ENCODE data around the gene SCARB2.

SCARB2 gene

DNA sequence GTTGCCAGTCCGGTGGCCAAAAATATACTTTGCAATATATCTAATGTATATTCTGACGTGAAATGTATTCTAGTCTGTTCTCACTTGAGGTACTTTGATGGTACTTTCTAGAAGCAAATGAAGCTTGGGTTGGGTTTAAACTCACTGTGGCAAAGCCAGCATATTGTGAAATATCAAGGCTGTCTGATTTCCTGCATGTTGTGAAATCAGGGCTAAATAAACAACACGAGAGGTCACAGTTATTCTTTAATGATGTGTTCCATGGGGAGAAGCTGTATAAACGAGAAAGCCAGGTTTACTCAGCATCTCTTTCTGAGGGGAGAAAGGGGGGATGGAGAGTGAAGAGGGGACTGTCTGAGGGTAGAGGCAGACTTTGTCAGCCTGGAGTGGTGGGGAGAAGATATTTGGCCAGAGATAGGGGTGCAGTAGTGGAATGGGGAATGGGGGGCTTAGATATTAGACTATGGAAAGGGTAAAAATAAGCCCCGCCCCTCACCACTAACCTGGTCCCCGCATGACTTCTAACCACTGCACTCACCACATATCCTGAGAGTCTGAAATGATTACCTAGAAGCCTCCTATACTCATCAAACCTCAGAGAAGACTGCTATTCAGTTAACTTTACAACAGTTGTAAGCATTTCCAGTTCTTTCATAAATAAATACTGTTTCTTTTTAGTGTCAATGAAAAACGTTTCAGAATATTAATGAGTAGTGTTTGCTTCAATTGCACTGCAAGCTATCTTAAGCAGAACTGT is 5.9 kb upstream of the SCARB2 start:
- DNase-seq = no peak

DNA sequence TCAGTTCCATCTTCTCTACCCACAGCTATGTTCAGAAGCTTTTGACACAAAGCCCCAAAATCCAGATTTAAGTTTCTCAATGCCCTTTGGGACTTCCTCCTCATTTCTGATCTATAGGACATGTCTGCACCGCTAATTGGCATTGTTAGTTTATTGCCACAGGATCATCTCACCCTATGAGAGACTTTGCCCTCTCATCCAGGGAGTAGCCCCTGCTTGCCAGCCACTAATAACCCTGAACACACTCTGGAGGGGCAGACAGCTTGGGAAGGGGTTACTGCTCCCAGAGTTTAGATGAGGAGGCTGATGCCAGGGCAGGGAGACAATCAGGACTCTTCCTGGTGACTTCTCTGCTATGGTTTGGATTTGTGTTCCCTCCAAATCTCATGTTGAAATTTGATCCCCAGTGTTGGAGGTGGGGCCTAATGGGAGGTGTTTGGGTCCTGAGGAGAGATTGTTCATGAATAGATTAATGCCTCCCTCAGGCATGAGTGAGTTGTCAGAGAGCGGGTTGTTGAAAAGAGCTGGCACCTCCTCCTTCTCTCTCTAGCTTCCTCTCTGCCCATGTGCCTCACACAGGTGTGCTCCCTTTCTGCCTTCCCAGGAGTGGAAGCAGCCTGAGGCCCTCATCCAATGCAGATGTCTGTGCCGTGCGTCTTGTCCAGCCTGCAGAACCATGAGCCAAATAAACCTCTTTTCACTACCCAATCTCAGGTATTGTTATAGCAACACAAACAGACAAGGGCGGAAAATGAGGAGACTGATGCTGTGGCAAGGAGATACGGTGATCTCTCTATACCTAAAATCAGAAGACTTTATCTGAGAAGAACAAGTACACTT is 3.6 kb upstream of the SCARB2 start:
- DNase-seq = no peak

DNA sequence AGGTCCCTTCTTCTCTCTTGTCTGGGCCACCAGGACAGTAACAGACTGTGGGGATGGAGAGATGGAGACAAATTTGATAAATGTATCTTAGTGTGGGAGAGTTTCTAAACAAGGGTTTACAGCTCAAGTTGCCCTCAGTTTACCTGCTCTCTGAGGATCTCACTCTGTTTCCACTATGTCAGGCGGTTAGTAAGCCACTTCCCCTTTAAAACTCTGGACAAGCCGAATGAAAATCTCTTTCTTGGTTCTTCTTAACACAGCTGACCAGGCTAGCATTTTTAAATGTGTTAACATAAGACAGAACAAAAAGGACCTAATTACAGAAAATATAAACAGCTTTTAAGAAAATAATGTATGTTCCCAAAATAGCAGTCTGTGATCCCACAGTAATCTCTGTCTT is 2.9 kb upstream of the SCARB2 start:
- no peak for DNase-seq

DNA sequence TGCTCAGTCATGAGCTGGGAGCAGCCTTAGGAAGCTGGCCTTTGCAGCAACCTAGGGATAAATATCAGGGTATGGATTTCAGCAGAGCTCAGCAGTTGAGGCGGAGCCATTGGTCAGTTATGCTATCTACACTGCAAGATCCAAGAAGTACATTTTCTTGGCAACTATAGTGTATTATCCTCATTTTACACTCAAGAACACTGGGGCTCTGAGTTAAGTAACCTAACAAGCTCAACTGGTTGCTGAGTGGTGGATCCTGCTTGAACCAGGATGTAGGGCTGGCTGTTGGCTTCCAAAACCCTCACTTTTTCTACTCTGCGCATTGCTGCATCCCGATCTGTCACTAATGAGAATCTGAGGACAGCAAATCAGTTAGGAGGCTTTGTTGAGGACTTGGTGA is 1.5 kb upstream of the SCARB2 start:
- DNase-seq = no peak

DNA sequence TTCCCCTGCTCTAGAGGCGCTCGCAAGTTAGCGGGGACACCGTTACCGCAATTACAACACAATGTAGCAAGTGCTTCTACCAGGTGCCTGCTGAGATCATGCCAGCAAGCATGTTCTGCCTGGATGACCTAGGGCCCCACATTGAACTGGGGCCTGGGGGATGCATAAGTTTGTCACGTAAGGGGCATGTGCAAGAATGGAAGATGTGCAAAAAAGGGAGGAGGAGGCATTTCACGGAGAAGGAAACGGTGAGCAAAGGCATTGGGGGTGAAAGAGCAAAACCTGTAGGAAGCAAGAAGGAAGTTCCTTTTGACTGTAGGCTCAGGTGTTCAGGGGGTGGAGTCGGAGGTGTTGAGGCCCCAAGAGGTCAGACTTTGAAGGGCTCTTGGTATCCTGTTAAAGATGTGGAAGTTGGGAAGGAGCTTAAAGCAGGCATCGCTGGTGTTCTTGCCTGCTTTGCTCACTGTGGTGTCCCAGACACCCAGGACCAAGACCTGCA is 602 bp upstream of the SCARB2 start:
- no peak for DNase-seq

DNA sequence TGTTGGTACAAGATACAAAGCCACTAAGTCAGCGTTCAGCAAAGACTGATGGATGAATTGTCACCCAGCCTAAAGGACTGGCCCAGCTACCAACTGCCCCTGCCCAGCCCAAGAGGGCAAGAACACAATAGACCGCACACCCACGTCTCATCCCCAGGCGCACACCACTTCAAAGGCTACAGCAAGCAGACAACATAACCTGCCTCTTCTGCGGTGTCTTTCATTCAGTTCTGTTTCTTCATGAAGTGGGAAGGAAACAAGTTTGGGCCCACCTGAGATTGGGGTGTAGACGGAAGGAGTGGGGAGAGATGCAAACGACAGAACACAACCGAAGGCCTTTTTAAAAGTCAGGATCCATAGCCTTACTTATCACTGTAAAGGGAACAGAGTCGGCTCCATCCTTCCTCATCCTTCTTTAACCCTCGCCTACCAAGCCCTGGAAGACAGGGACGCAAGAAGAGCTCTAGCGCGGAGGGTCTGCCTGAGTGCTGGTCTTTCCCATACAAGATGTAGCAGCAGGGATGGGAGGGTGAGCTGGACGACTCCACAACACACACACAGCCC is 691 bp downstream of the SCARB2 start:
- peak; percentile 42 for DNase-seq

DNA sequence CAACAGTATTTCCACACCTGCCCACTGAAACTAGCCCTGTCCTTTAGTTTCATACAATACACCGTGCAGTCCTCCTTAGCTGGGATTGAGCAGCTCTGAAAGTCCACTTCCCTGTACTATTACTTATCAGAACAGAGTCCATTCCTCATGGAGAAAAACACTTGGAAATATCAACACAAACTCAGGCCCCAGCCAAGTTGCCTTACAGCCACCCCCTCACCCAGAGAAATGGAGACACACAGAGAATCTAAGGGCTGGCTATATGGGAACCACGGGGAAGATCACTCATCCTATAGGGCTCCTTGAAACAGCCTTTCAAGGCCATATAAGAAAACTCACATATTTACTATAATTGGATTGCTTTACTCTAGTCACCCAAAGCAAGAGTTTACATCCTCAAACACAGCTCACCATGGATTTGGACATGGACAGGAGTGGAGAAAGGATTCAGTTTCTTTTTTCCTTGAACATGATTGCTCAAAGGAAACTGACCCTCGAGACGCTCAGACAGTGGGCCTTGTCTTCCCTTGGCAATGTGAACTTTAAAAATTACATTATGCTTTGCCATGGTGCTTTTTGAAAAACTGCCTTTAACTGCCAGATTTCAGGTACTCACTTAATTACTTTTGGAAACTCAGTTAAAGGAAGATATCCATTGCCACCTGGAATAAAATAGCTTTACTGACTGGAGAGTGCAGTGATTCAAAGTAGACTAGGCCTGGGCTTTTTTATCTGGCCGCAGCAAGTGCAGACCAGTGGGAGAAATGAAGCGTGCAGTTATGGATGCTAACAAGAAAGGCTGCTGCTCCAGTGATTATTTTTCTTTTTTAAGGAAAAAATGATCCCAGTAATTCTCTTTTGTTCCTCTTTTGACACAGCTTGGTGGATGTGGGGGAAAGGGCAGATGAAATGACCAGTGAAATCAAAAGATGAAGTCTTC is 1.6 kb downstream of the SCARB2 start:
- DNase-seq = no peak

DNA sequence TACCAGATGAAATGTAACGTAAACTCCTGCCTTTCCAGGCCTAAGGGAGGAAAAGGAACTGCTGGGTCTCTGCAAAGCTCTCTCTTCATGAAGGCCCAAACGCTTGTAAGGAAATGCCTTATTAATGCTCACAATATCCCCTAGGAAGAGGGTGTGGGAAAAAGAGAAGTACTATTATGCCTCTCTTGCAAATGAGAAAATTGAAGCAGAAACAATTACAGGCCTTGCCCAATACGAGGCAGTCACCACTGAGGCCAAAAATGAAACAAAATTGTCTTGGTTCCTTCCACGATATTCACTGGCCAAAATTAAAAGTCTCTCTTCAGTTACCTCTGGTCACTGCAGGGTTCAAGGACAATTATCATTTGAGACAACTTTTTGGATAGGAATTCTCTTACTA is 3.2 kb downstream of the SCARB2 start:
- DNase-seq = no peak

DNA sequence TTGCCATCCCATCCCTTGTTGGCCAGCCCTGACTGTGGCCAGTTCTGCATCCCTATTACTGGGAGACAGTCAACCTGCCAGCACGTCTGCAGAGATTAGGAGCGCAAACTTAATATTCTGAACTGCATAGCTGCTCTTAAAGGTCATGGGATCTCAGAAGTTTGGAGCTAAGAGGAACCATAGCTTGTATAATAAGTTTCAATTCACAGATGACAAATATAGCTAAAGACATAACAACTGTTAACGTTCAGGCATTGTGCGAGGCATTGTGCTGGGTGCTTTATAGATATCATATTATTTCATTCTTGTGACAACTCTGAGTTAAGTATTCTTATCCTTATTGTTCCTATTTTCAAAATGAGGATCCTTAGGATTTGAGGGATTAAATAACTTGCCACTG is 3.7 kb downstream of the SCARB2 start:
- DNase-seq = no peak

DNA sequence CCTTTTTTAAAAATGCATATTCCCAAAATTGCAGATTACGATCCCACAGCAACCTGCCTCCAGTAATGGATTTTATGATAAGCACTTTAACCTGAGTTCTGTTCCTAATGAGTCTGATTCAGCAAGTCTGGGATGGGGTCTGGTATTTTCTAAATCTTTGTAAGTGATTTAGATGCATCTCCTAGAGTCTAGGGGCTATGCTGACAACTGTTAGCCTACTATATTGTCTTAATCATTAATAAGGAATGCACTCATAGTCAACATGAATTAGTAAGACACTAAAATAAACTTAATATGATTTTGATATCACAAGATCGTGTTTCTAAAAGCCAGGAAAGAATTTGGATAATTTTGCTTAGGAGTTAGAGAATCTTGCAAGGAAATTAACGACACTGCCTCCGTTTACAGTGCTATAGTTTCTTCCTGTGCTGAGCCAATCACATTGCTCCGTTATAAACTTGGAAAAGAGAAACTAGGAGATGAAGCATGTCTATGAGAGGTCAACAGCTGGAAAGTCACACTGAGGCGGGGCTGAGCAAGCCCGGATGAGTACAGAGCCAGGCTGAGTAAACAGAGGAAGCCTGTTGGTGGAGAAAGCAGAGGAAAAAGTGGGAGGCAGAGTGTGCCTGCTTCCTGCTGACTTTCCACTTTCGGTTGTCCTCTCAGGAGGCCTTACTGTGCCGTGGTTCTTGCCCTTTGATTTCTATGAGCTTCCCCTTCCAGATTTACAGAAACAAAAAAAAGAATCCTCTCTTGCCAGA is 5.4 kb downstream of the SCARB2 start:
- DNase-seq = no peak

DNA sequence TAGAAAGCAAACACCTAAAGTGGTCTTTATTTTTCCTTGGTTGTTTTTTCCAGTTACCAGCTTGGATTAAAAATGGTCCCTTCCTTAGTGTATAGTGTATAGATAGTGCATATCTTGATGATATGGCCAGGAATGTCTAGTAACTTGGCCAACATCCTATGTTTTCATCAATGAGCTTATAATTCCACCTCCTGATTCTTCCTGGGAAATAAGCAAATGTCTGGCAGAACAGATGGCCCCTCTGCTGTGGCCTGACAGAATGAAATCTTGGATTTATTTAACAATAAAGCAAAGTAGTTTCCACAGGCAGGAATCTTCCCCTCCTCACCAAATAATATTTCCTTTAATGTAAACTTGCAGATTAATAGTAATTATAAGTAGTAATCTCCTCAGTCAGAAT is 6.1 kb downstream of the SCARB2 start:
- DNase-seq = no peak

DNA sequence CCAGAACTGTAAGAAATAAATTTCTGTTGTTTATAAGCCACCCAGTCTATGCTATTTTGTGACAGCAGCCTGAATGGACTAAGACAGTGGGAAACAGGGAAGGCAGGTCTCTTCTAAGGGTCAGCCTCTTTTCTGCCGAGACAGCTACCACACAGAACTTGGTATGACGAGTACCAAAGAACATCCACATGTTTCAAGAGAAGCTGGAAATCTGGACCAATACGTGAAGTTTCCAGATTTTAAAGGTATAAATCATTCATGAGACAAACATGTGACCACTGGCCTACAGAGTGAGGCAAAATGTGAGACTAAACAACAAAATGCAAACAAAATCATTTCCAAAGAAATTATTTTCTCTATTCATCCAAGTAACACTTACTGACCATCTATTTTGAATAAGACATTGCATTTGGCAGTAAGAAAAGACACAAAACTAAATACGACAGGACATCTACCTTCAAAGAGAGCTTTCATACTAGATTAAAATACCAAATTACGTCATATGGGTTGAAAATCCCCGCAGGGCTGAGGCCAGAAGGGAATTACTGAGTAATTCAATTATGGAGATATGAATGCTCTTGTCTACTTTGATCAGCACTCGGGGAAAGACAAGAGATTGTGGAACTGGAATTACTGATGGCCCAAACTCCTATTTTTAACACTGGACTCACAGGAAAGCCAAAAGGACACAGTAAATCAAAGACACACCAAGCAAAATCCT is 7.2 kb downstream of the SCARB2 start:
- no peak for DNase-seq

DNA sequence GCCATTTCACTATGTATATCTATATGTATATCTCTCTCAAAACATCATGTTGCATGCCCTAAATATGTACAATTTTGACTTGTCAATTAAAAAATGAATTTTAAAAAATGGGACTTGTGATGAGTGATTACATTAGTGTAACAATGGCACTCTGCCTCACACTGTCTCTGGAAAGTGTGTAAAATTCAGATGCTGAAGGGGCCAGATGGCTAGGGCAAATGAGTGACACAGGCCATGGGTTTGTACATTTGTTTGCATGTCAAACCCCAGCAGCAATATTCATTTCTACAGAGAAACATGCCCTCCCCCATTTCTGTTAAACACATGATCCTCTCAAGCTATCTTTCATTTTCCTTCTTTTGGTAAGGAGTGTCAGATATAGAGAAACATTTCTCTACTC is 8.1 kb downstream of the SCARB2 start:
- DNase-seq = no peak

DNA sequence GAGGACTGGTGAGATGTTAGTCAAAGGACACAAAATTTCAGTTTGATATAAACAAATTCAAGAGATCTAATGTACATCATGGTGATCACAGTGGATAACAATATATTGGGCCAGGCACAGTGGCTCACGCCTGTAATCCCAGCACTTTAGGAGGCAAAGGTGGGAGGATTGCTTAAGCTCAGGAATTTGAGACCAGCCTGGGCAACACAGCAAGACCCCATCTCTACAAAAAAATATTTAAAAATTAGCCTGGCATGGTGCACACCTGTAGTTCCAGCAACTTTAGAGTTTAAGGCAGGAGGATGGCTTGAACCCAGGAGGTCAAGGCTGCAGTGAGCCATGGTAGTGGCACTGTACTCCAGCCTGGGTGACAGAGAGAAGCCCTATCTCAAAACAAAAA is 8.7 kb downstream of the SCARB2 start:
- DNase-seq = no peak

DNA sequence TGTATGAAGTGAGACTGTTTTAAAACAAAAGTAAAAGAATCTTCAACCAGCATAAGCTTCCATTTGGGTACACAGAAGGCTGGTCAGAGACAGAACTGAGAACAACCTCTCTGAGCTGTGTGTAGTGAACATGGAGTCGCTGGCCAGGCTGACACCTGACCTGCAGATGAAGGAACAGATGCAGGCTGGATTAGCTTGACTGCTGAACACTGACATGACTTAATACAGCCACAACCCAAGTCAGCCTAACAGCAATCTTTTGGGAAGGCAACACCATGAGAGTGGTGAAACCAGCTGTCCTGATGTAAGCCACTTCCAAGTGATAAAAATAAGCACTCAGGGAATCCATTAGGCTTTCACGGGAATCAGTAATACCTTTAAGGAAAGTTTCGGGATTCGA is 10.1 kb downstream of the SCARB2 start:
- no peak for DNase-seq

DNA sequence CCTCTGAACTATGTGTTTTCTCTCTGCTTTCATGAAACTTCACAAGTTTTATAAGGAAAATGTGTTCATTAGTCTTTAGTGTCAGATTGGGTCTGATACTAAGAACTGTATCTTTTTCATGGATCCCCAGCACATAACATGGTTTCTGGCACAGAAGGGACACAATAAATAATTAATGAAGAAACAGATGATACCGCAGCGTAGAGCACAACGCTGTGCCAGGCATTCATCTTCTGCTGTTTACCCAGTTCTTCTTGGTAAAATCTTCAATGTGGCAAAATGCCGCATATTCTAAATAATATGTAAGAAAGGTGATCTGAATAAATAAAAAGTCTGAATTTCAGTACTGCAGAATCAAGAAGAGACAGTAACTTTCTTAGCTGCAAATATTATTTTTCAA is 12.3 kb downstream of the SCARB2 start:
- no peak for DNase-seq

DNA sequence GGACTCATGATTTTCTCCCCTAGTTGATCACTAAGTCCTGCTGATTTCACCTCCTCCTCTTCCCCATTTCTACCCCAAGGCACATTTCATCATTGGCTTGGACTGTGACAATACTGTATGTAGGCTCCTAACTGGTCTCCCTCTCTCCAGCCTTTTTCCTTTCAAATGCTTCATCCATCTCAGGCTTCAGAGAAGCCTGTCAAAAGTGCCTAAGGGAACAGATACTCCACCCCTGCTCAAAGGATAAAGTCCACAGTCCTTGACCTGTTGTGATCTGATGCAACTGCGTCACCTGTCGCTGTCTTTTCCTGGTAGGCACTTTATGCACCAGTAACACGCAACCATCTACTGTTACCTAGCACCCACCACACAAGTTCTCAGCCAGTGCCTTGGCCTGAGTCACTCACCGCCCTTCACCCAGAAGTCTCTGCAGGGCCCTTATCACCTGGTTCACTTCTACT is 12.8 kb downstream of the SCARB2 start:
- no peak for DNase-seq

DNA sequence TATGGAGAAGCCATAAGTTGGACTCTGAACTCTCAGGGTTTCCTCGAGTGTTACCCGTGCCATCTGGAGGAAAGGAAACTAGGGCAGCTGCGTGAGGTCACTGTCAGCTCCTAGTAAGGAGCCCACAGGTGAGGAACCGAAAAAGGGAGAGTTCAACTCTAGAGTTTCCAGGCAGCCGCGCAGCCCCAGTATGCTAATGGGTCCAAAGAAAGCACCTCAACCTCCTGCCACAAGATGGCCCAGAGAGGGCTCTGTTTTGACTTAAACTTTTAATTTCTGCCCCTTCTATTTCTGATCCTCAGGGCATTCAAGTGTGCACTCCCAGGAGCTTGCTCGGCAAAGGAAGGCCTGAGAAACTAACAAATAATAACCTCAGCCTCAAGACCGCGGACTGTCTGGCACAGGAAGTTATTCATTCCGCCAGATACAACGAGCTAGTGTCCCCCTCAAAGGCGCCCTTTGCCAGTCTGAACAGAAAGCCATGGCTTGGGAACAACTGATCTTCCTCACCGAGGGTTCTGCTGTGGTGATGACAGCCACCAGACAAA is 13.9 kb downstream of the SCARB2 start:
- DNase-seq = peak; percentile 17

DNA sequence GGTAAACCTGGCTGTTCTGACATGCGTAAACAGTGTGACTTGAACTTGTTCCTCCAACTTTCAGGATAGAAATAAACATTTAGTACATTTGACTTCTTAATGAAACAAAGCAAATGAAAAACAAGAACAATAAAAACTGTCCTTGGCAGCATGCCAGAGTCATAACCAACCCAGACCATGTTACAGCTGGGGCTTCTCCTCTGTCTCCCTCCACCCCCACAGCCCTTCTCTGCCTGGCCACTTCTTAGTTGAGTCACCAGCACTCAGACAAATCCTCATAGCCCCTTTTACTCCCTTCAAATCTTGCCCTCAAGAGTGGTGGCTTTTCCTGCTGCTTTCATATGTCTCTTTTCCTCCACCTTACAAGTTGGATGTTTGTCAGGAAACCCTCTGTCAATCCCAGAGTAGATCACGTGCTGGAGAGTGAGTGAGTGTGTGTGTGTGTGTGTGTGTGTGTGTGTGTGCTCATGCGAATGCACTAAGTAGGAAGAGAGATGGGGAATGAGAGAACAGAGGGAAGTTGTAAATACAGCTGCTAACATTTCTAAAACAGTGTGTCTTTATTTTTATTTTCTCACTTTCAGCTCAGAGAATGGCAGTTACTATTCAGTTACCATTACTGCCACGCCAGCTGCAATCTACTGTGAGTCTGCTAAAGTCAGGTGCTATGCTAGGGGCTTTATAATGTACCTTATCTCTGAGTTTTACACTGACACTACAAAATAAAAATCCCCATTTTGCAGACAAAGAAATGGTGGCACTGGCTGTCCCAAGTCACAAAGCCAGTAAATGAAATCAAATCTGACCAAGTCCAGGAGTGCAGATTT is 15.0 kb downstream of the SCARB2 start:
- peak; percentile 39 for DNase-seq

DNA sequence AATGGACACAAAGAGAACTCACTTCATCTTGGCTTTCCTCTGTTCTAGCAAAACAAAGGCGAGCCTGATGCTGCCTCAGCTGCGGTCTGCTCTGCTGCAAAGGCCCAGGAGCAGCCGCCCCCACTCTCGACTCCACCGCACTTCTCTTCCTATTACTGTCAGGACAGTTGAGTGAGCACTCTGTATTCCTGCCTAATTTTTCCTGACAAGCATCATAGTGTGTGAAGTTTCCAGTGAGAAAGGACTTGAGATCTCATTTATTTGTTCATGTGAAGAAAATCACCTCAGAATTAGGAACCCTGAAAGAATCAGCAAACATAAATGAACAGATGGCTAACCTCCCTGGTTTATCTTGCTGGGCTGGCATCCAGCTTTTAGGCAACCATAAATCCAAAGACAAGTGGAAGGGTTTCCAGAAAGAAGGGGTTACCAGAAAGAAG is 15.6 kb downstream of the SCARB2 start:
- no peak for DNase-seq

Data from activated naive CD4-positive, alpha-beta T cell treated with Interleukin-2 at 50 U/mL for 16 hours (primary cell).